IMR-90 (cell line): ENCODE results near the gene KCNJ4. TPM values are rescaled to one million over a fixed set of nuclear protein-coding genes. Genes with fewer than 3 reads are reported as not detected.

Source experiments
- ATAC-seq: fragments of 200-7000 bp; cut with Tn5 transposase; 2 replicates; pipeline ENCODE4 v1.9.1; 2020; ENCODE audit warnings: low read depth, mild to moderate bottlenecking, moderate library complexity
- BruUV-seq: library from RNA; stranded (reverse); fragments of 400-500 nt; replicated peaks from 2 replicates; lab custom pipeline; 2021; lab: Mats Ljungman, UMichigan
- CTCF ChIA-PET: fragments of 300-600 bp; formaldehyde crosslinking; extraction: SDS; loops from one replicate; lab custom pipeline; 2021; ENCODE audit warnings: antibody characterized with exemption; lab: Yijun Ruan, JAX
- POLR2A ChIA-PET: fragments of 300-600 bp; sonication (Branson Sonifier 250); formaldehyde crosslinking; loops from one replicate; lab custom pipeline; 2022; ENCODE audit warnings: antibody characterized with exemption; ENCODE audit not compliant: unreplicated experiment; lab: Charles Lee
- DNase-seq: peaks from one replicate; pipeline ENCODE4 v3.0.0; 2013
- H2AFZ ChIP-seq: replicated peaks from 2 replicates; pipeline ENCODE3; 2013; ENCODE audit warnings: low read length, mild to moderate bottlenecking; ENCODE audit not compliant: poor library complexity
- H2AK5ac ChIP-seq: 2 replicates; pipeline ENCODE4 v1.6.1; 2013; ENCODE audit warnings: low read depth, low read length, inconsistent platforms
- H2AK9ac ChIP-seq: replicated peaks from 2 replicates; pipeline ENCODE3; 2013; ENCODE audit warnings: mild to moderate bottlenecking, low read depth, low read length, moderate library complexity; ENCODE audit not compliant: poor library complexity
- H2BK120ac ChIP-seq: 2 replicates; pipeline ENCODE4 v1.6.1; 2013; ENCODE audit warnings: low read depth, low read length, inconsistent platforms
- H2BK15ac ChIP-seq: 3 replicates; pipeline ENCODE4 v1.6.1; 2013; ENCODE audit warnings: low read depth, low read length, inconsistent platforms
- H2BK20ac ChIP-seq: 2 replicates; pipeline ENCODE4 v1.6.1; 2013; ENCODE audit warnings: low read depth, mild to moderate bottlenecking, inconsistent platforms, low read length, moderate library complexity
- H2BK5ac ChIP-seq: 2 replicates; pipeline ENCODE4 v1.6.1; 2013; ENCODE audit warnings: mild to moderate bottlenecking, low read depth, low read length, inconsistent platforms; ENCODE audit not compliant: poor library complexity, severe bottlenecking
- H3K14ac ChIP-seq: replicated peaks from 2 replicates; pipeline ENCODE4 v1.6.1; 2013; ENCODE audit warnings: low read depth, low read length, inconsistent platforms
- H3K18ac ChIP-seq: 2 replicates; pipeline ENCODE4 v1.6.1; 2013; ENCODE audit warnings: low read depth, low read length, control low read depth
- H3K23ac ChIP-seq: 2 replicates; pipeline ENCODE4 v1.6.1; 2013; ENCODE audit warnings: low read depth, low read length, inconsistent platforms
- H3K27ac ChIP-seq: 2 replicates; pipeline ENCODE4 v1.5.1; 2013; ENCODE audit warnings: mild to moderate bottlenecking, control low read depth, low read length; ENCODE audit not compliant: insufficient read depth
- H3K27me3 ChIP-seq: 2 replicates; pipeline ENCODE4 v1.6.1; 2013; ENCODE audit warnings: low read length; ENCODE audit not compliant: control insufficient read depth, insufficient read depth
- H3K36me3 ChIP-seq: 2 replicates; pipeline ENCODE4 v1.6.1; 2013; ENCODE audit warnings: low read length, mixed read lengths; ENCODE audit not compliant: control insufficient read depth, insufficient read depth
- H3K4ac ChIP-seq: 2 replicates; pipeline ENCODE4 v1.6.1; 2013; ENCODE audit warnings: low read depth, low read length, inconsistent platforms
- H3K4me1 ChIP-seq: 2 replicates; pipeline ENCODE4 v1.6.1; 2013; ENCODE audit warnings: low read length, mixed read lengths; ENCODE audit not compliant: control insufficient read depth, insufficient read depth
- H3K4me2 ChIP-seq: 2 replicates; pipeline ENCODE4 v1.6.1; 2013; ENCODE audit warnings: low read depth, mild to moderate bottlenecking, control low read depth, low read length, moderate library complexity
- H3K4me3 ChIP-seq: 2 replicates; pipeline ENCODE4 v1.5.1; 2013; ENCODE audit warnings: low read depth, mild to moderate bottlenecking, control low read depth, low read length, moderate library complexity; ENCODE audit not compliant: insufficient read depth
- H3K56ac ChIP-seq: 2 replicates; pipeline ENCODE4 v1.6.1; 2013; ENCODE audit warnings: low read length, inconsistent platforms; ENCODE audit not compliant: insufficient read depth; ENCODE audit errors: extremely low read depth
- H3K79me1 ChIP-seq, 2 experiments: 2 replicates each; pipeline ENCODE4 v1.6.1; 2013; ENCODE audit warnings: low read length in 2 of 2, inconsistent platforms in 1 of 2, low read depth in 1 of 2
- H3K9ac ChIP-seq: 2 replicates; pipeline ENCODE4 v1.6.1; 2013; ENCODE audit warnings: low read depth, low read length, control low read depth
- H3K9me1 ChIP-seq: 2 replicates; pipeline ENCODE4 v1.6.1; 2013; ENCODE audit warnings: low read length, inconsistent platforms; ENCODE audit not compliant: insufficient read depth
- H3K9me3 ChIP-seq: 2 replicates; pipeline ENCODE4 v1.6.1; 2013; ENCODE audit warnings: low read length; ENCODE audit not compliant: control insufficient read depth, insufficient read depth
- H4K20me1 ChIP-seq: 2 replicates; pipeline ENCODE4 v1.6.1; 2013; ENCODE audit warnings: low read length, inconsistent platforms; ENCODE audit not compliant: insufficient read depth
- H4K5ac ChIP-seq: 2 replicates; pipeline ENCODE4 v1.6.1; 2013; ENCODE audit warnings: mild to moderate bottlenecking, low read depth, low read length, control low read depth
- H4K8ac ChIP-seq, 2 experiments: 2 replicates each; pipeline ENCODE4 v1.6.1; 2013; ENCODE audit warnings: low read depth in 2 of 2, low read length in 2 of 2, control low read depth in 1 of 2, inconsistent platforms in 1 of 2
- H4K91ac ChIP-seq: 2 replicates; pipeline ENCODE4 v1.6.1; 2013; ENCODE audit warnings: low read depth, low read length, inconsistent platforms; ENCODE audit not compliant: insufficient read depth
- BHLHE40 ChIP-seq: fragments of 150-350 bp; IDR thresholded peaks from 2 replicates; pipeline ENCODE4 v1.6.1; 2016; ENCODE audit warnings: mild to moderate bottlenecking, low read depth, low read length
- CEBPB ChIP-seq: IDR thresholded peaks from 2 replicates; pipeline ENCODE4 v1.6.1; 2012; ENCODE audit warnings: low read depth, low read length, improper control_type of control experiment
- CHD1 ChIP-seq: IDR thresholded peaks from 2 replicates; pipeline ENCODE4 v1.6.1; 2012; ENCODE audit warnings: low read depth, low read length, improper control_type of control experiment
- CTCF ChIP-seq: conservative IDR thresholded peaks from 2 replicates; pipeline ENCODE4 v1.5.1; 2012; ENCODE audit warnings: mild to moderate bottlenecking, low read depth, low read length, improper control_type of control experiment
- ELK1 ChIP-seq: fragments of 150-350 bp; IDR thresholded peaks from 2 replicates; pipeline ENCODE4 v1.6.1; 2016; ENCODE audit warnings: low read depth, mild to moderate bottlenecking, low read length, moderate library complexity, borderline replicate concordance
- FOS ChIP-seq: fragments of 150-350 bp; IDR thresholded peaks from 2 replicates; pipeline ENCODE4 v1.6.1; 2016; ENCODE audit warnings: low read depth, low read length
- MAFK ChIP-seq: IDR thresholded peaks from 2 replicates; pipeline ENCODE4 v1.6.1; 2012; ENCODE audit warnings: low read depth, low read length, improper control_type of control experiment
- MAZ ChIP-seq: IDR thresholded peaks from 2 replicates; pipeline ENCODE4 v1.6.1; 2012; ENCODE audit warnings: low read depth, mild to moderate bottlenecking, low read length, improper control_type of control experiment, moderate library complexity, borderline replicate concordance
- MXI1 ChIP-seq: IDR thresholded peaks from 2 replicates; pipeline ENCODE4 v1.6.1; 2012; ENCODE audit warnings: low read depth, mild to moderate bottlenecking, low read length, moderate library complexity, borderline replicate concordance
- NFE2L2 ChIP-seq: fragments of 150-350 bp; IDR thresholded peaks from 2 replicates; pipeline ENCODE4 v1.6.1; 2016; ENCODE audit warnings: low read depth, mild to moderate bottlenecking, low read length
- POLR2A ChIP-seq: IDR thresholded peaks from 2 replicates; pipeline ENCODE4 v1.6.1; 2012; ENCODE audit warnings: mild to moderate bottlenecking, low read depth, low read length
- RAD21 ChIP-seq: IDR thresholded peaks from 2 replicates; pipeline ENCODE4 v1.6.1; 2012; ENCODE audit warnings: low read length, improper control_type of control experiment
- RCOR1 ChIP-seq: IDR thresholded peaks from 2 replicates; pipeline ENCODE4 v1.6.1; 2012; ENCODE audit warnings: mild to moderate bottlenecking, low read length, improper control_type of control experiment; ENCODE audit not compliant: insufficient replicate concordance
- RFX5 ChIP-seq: IDR thresholded peaks from 2 replicates; pipeline ENCODE4 v1.8.0; 2012; ENCODE audit warnings: low read depth, mild to moderate bottlenecking, low read length, moderate library complexity
- SMC3 ChIP-seq: fragments of 150-350 bp; IDR thresholded peaks from 2 replicates; pipeline ENCODE4 v1.6.1; 2016; ENCODE audit warnings: low read depth, mild to moderate bottlenecking, antibody characterized with exemption, low read length, moderate library complexity
- USF2 ChIP-seq: fragments of 150-350 bp; IDR thresholded peaks from 2 replicates; pipeline ENCODE4 v1.6.1; 2017; ENCODE audit warnings: mild to moderate bottlenecking, antibody characterized with exemption, low read length, low read depth
- WGBS, 2 experiments: methylation state at CpG; one replicate each; pipeline versions ENCODE4 v1.1.5 to v1.1.7; 2013; ENCODE audit warnings: missing lambda C conversion rate in 2 of 2; ENCODE audit not compliant: insufficient read length in 1 of 2; ENCODE audit errors: extremely low coverage in 2 of 2; 5-methylcytosine and 5-hydroxymethylcytosine counted together
- dilution Hi-C: fragments of 300-500 bp; cut with HindIII; formaldehyde crosslinking; loops from one replicate; pipeline ENCODE4 v1.14.3; 2018; ENCODE audit warnings: low sequenced_read_pairs; ENCODE audit not compliant: unreplicated experiment
- in situ Hi-C: fragments of 300-500 bp; cut with MboI; formaldehyde crosslinking; loops from 3 replicates; pipeline ENCODE4 v1.14.3; 2019; ENCODE audit warnings: low sequenced_read_pairs, inconsistent platforms, mixed read lengths
- intact Hi-C: fragments of 100-400 bp; cut with micrococcal nuclease; formaldehyde crosslinking; loops from 2 replicates; pipeline ENCODE4 v1.10.0; 2022
- polyA plus RNA-seq, 3 experiments: library from polyadenylated mRNA; depleted of rRNA; stranded (reverse); fragments of >200 nt; gene quantifications; 2 replicates each; pipeline ENCODE4 v1.2.3, GENCODE V29; 2012; ENCODE audit warnings: low replicate concordance in 1 of 3
- total RNA-seq: library from RNA; depleted of rRNA; stranded (reverse); fragments of >200 nt; gene quantifications from 2 replicates; pipeline ENCODE4 v1.2.3, GENCODE V29; 2012

Gene KCNJ4
- total and polyA plus RNA-seq, 2 of the 4 experiments (the other 2 are of a cell fraction) = not detected

- WGBS, 2 experiments = 50% methylated on average over 1 of the region's 1 CpG; no CpG with 5 or more reads in 1 of the 2 experiments
- CTCF ChIA-PET = no interaction called here
- no peak overlapping the region for H3K4ac ChIP-seq
- DNase-seq (no peak), ATAC-seq (no peak)
- H4K20me1 ChIP-seq = peaks cover 30% of the 10 kb centered on the region
- no peak overlapping the region for H2AFZ ChIP-seq
- H3K9ac ChIP-seq = no peak overlapping the region
- no peak overlapping the region for H2BK15ac ChIP-seq
- no peak for TF ChIP-seq RCOR1
- no peak for TF ChIP-seq POLR2A
- TF ChIP-seq CTCF = no peak
- no peak for TF ChIP-seq MXI1
- TF ChIP-seq ELK1 = no peak
- TF ChIP-seq MAZ = no peak
- no peak for TF ChIP-seq FOS
- no peak for TF ChIP-seq RAD21
- no peak for TF ChIP-seq MAFK
- no peak for TF ChIP-seq USF2
- no peak for TF ChIP-seq BHLHE40
- no peak for TF ChIP-seq CHD1
- TF ChIP-seq SMC3 = no peak
- no peak for TF ChIP-seq RFX5
- TF ChIP-seq NFE2L2 = no peak
- no peak for TF ChIP-seq CEBPB
- no peak overlapping the region for H3K14ac ChIP-seq
- H4K8ac ChIP-seq = no peak overlapping the region
- H3K27me3 ChIP-seq = no peaks in the 10 kb centered on the region
- peaks cover 14 to 52% of the 10 kb centered on the region in 2 experiments for H3K79me1 ChIP-seq
- no peak overlapping the region for H3K18ac ChIP-seq
- H3K4me3 ChIP-seq = no peak overlapping the region
- POLR2A ChIA-PET = no interaction called here
- BruUV-seq = no TSS peak
- H3K27ac ChIP-seq = no peak overlapping the region
- H3K9me1 ChIP-seq = peaks cover 12% of the 10 kb centered on the region
- in situ Hi-C loops (no loop called here), intact Hi-C loops (no loop called here), dilution Hi-C loops (no loop called here)
- H2AK5ac ChIP-seq = no peak overlapping the region
- H3K56ac ChIP-seq = no peak overlapping the region
- H2BK120ac ChIP-seq = no peak overlapping the region
- no peak overlapping the region for H4K91ac ChIP-seq
- H4K5ac ChIP-seq = no peak overlapping the region
- H3K4me1 ChIP-seq = peaks cover 11% of the 10 kb centered on the region
- no peak overlapping the region for H3K4me2 ChIP-seq
- H2AK9ac ChIP-seq = no peak overlapping the region
- H3K9me3 ChIP-seq = no peaks in the 10 kb centered on the region
- no peak overlapping the region for H2BK5ac ChIP-seq
- H2BK20ac ChIP-seq = no peak overlapping the region
- H3K36me3 ChIP-seq = peaks cover 40% of the 10 kb centered on the region
- H3K23ac ChIP-seq = no peak overlapping the region
Measured at GRCh38 chr22:38477585-38477984, 22.6 kb upstream of the KCNJ4 start.
